ENCODE results near the gene VPS13A. TPM values are rescaled to one million over a fixed set of nuclear protein-coding genes. Genes with fewer than 3 reads are reported as not detected.

The VPS13A gene
- total RNA-seq, 1 donor from 2014 or later: 37.8 TPM

DNA sequence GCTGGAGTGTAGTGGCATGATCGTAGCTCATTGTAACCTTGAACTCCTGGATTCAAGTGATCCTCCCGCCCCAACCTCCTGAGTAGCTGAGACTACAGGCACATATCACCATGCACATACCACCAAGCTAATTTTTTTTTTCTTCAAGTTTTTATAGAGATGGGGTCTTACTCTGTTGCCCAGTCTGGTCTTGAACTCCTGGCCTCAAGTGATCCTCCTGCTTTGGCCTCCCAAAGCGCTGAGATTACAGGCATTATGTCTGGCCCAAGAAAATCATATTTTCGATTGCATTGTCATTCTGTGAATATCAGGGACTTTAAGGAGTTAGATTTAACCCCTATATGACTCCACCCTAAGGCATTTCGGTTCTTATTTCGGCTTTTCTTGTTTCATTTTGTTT lies 116.6 kb downstream of the VPS13A start:
- ATAC-seq: no peak
- Histone ChIP-seq H3K27me3 (ENCODE audit: low read depth) (no peaks in the 10 kb centered on the region), H3K27ac (no peak overlapping the region), H3K4me1 (no peaks in the 10 kb centered on the region), H3K9me3 (no peaks in the 10 kb centered on the region), H3K4me3 (no peak overlapping the region), H3K36me3 (peaks cover 8% of the 10 kb centered on the region)
- no peak for DNase-seq
- TF ChIP-seq, protein P1, sequence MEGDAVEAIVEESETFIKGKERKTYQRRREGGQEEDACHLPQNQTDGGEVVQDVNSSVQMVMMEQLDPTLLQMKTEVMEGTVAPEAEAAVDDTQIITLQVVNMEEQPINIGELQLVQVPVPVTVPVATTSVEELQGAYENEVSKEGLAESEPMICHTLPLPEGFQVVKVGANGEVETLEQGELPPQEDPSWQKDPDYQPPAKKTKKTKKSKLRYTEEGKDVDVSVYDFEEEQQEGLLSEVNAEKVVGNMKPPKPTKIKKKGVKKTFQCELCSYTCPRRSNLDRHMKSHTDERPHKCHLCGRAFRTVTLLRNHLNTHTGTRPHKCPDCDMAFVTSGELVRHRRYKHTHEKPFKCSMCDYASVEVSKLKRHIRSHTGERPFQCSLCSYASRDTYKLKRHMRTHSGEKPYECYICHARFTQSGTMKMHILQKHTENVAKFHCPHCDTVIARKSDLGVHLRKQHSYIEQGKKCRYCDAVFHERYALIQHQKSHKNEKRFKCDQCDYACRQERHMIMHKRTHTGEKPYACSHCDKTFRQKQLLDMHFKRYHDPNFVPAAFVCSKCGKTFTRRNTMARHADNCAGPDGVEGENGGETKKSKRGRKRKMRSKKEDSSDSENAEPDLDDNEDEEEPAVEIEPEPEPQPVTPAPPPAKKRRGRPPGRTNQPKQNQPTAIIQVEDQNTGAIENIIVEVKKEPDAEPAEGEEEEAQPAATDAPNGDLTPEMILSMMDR (IDR thresholded peaks at IDR 0.05): no peak
- intact Hi-C loops (cut with DNase I): no loop called here

DNA sequence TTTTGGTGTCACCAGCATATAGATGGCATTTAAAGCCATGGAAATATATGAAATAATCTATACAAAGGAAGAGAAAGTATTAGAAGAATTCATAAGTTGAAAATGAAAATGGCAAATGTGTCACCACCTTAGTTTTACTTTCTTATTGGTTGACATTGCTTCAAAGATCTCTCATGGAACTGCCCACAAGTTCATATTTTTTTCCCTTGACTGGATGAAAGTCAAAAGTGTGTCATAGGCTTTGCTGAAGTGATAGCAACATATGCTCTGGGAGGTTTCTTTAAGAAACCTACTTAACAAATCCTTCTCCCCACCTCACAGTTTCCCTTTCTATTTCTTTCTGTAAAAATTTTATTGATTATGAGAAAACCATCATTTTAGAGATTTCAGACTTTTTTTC lies 127.2 kb downstream of the VPS13A start:
- Histone ChIP-seq H3K36me3 (peaks cover 8% of the 10 kb centered on the region), H3K9me3 (no peaks in the 10 kb centered on the region), H3K4me3 (no peak overlapping the region), H3K4me1 (no peaks in the 10 kb centered on the region), H3K27me3 (ENCODE audit: low read depth) (no peaks in the 10 kb centered on the region), H3K27ac (no peak overlapping the region)
- intact Hi-C loops (cut with DNase I): no loop called here
- no peak for DNase-seq
- TF ChIP-seq, protein P1 (IDR thresholded peaks at IDR 0.05): no peak
- no peak for ATAC-seq

GRCh38 chr9:77305622-77306400 lies 128.5 kb downstream of the VPS13A start:
- peaks cover 4% of the 10 kb centered on the region for H3K36me3 ChIP-seq
- no peak for ATAC-seq
- TF ChIP-seq, protein P1 (IDR thresholded peaks at IDR 0.05): no peak
- H3K9me3 ChIP-seq: no peaks in the 10 kb centered on the region
- H3K27ac ChIP-seq: no peak overlapping the region
- no peaks in the 10 kb centered on the region for H3K27me3 ChIP-seq (ENCODE audit: low read depth)
- H3K4me1 ChIP-seq: no peaks in the 10 kb centered on the region
- no peak for DNase-seq
- intact Hi-C loops (cut with DNase I): no loop called here
- no peak overlapping the region for H3K4me3 ChIP-seq

- H3K36me3 ChIP-seq: peaks cover 4% of the 10 kb centered on the region
- TF ChIP-seq, protein P1 (IDR thresholded peaks at IDR 0.05): no peak
Observed at GRCh38 chr9:77307166-77307565, 129.8 kb downstream of the VPS13A start.

GRCh38 chr9:77316058-77316457 lies 138.7 kb downstream of the VPS13A start:
- intact Hi-C loops (cut with DNase I): no loop called here
- no peaks in the 10 kb centered on the region for H3K27me3 ChIP-seq (ENCODE audit: low read depth)
- DNase-seq (no peak), ATAC-seq (no peak)
- peaks cover 6% of the 10 kb centered on the region for H3K36me3 ChIP-seq
- TF ChIP-seq, protein P1 (IDR thresholded peaks at IDR 0.05): no peak
- H3K4me1 ChIP-seq: no peaks in the 10 kb centered on the region
- no peak overlapping the region for H3K4me3 ChIP-seq
- H3K9me3 ChIP-seq: no peaks in the 10 kb centered on the region
- no peak overlapping the region for H3K27ac ChIP-seq

More at GRCh38 chr9:77307166-77307565, 129.8 kb downstream of the VPS13A start:
- no peak overlapping the region for H3K27ac ChIP-seq
- H3K4me1 ChIP-seq: no peaks in the 10 kb centered on the region
- DNase-seq (no peak), ATAC-seq (no peak)
- H3K27me3 ChIP-seq (ENCODE audit: low read depth): no peaks in the 10 kb centered on the region
- no peaks in the 10 kb centered on the region for H3K9me3 ChIP-seq
- intact Hi-C loops (cut with DNase I): no loop called here
- no peak overlapping the region for H3K4me3 ChIP-seq

All from lower lobe of right lung (tissue), 2 donors.